ENCODE results near the gene FGGY. TPM values are rescaled to one million over a fixed set of nuclear protein-coding genes. Genes with fewer than 3 reads are reported as not detected.
A peak's percentile ranks its signal among the peaks of the same experiment; 100 is the strongest.

FGGY gene
- total RNA-seq, 4 donors from 2014 or later = 24.9 to 35.9 (median 30.5) TPM

DNA sequence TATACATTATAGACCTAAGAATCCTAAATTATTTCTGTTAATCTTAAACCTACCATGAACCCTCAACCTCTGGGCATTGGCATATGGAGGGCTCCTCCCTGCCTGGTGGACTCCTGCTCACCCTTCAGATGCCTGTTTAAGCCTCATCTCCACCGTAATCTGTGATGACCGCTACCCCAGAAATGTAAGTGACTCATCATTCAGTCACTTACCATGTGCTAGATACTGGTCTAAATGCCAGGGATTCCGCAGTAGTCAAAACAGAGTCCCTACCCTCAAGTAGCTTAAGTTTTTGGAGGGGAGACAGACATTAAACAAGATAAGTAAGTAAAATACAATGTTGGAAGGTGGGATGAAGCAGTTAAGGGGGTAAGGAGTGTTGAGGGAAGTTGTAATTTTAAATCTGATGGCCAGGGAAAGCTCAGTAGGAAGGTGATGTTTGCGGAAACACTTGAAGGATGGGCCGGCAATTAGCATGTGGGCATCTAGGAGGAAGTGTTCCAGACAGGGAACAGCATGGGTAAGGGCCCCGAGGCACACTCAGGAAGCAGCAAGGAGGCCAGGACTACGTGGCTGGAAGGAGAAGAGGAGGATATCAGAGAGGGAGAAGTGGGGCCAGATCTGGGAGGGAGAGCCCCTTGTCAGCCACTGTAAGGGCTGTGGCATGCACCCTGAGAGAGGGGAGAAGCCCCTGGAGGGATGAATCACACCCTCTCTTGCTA lies 376.1 kb downstream of the FGGY start:
- peak in 1 of 2 donors; percentile 65 for ATAC-seq
- Histone ChIP-seq H3K4me3 (no peak overlapping the region), H3K9me3 (no peaks in the 10 kb centered on the region), H3K36me3 (no peaks in the 10 kb centered on the region), H3K27me3 (no peaks in the 10 kb centered on the region), H3K27ac (peak overlapping the region; percentile 36 to 71 (median 62)), H3K4me1 (peaks cover 24 to 48% of the 10 kb centered on the region in 2 donors)
- in situ Hi-C loops (cut with MboI; ENCODE audit: low sequenced_read_pairs in 4 of 4) = no loop called here
- DNase-seq = no peak
- intact Hi-C loops (cut with DNase I; ENCODE audit: low total_unique reads) = no loop called here
- TF ChIP-seq POLR2A (IDR thresholded peaks at IDR 0.05) = no peak
- TF ChIP-seq, protein P1, sequence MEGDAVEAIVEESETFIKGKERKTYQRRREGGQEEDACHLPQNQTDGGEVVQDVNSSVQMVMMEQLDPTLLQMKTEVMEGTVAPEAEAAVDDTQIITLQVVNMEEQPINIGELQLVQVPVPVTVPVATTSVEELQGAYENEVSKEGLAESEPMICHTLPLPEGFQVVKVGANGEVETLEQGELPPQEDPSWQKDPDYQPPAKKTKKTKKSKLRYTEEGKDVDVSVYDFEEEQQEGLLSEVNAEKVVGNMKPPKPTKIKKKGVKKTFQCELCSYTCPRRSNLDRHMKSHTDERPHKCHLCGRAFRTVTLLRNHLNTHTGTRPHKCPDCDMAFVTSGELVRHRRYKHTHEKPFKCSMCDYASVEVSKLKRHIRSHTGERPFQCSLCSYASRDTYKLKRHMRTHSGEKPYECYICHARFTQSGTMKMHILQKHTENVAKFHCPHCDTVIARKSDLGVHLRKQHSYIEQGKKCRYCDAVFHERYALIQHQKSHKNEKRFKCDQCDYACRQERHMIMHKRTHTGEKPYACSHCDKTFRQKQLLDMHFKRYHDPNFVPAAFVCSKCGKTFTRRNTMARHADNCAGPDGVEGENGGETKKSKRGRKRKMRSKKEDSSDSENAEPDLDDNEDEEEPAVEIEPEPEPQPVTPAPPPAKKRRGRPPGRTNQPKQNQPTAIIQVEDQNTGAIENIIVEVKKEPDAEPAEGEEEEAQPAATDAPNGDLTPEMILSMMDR (IDR thresholded peaks at IDR 0.05 in 4 of 5, conservative IDR thresholded peaks at IDR 0.05 in 1 of 5) = no peak

DNA sequence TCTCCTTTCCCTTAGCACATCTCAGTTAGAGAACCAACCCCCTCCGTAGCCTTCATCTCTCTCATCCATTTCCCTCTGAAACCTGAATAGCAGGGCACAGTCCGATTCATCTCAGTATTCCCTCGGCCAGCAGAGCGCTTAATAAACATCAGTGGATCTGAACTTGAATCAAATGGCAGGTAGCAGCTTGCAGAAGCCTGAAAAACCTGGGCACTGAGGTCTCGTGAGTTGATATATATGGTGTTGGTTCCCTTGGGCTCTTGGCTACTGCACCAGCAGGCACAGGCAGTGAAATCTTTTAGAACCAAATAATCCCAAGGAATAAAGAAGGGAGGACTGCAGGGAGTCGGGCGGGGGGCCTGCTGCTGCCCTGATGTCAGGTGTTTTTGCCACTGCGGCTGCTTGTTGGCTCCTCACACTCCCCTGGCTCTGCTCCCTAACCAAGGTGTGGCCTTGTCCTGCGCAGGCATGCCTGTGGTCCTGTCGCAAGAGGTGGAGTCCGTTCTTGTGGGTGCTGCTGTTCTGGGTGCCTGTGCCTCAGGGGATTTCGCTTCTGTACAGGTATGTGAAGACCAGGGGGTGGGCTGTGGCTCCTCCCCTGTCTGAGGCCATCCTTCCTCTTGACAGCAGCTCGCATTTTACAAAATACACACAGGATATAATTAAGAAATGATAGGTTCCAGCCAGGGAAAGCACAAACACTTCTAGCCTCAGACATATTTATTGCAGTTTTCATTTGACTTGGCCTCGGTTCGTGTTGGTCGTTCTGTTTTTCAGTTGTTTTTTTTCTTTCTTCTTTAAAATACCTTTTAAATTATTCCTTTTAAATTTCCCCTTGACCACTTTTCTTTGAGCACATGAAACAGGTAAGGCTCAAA lies 376.9 kb downstream of the FGGY start:
- ATAC-seq (no peak), DNase-seq (peak in 1 of 2 donors; percentile 64)
- no peaks in the 10 kb centered on the region for H3K9me3 ChIP-seq
- no peak overlapping the region for H3K4me3 ChIP-seq
- intact Hi-C loops (cut with DNase I; ENCODE audit: low total_unique reads) (no loop called here), in situ Hi-C loops (cut with MboI; ENCODE audit: low sequenced_read_pairs in 4 of 4) (no loop called here)
- H3K27me3 ChIP-seq = no peaks in the 10 kb centered on the region
- no peaks in the 10 kb centered on the region for H3K36me3 ChIP-seq
- peaks cover 27 to 48% of the 10 kb centered on the region in 2 donors for H3K4me1 ChIP-seq
- TF ChIP-seq, protein P1 (IDR thresholded peaks at IDR 0.05 in 4 of 5, conservative IDR thresholded peaks at IDR 0.05 in 1 of 5) = no peak
- no peak for TF ChIP-seq POLR2A (IDR thresholded peaks at IDR 0.05)
- peak overlapping the region; percentile 36 to 71 (median 62) for H3K27ac ChIP-seq

DNA sequence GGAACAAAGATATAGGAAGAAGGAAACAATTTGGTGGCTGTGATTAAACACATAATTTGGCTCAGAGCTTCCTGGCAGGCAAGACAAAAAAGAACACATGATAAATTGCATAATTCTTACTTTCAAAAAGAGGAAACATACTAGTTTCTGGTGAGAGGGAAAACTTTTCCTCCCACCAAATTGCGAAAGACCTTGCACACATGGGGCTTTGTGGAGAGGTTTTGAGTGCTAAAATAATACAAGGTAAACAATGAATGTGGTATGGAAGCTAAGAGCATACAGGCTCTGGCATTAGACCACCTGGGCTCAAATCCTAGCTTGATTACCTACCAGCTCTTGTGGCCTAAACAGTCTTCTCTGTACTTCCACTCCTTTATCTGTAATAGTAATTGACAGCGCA lies 377.7 kb downstream of the FGGY start:
- Histone ChIP-seq H3K27ac (peak overlapping the region; percentile 60 to 71 (median 64)), H3K4me1 (peaks cover 21 to 41% of the 10 kb centered on the region in 2 donors), H3K4me3 (no peak overlapping the region), H3K27me3 (no peaks in the 10 kb centered on the region), H3K36me3 (no peaks in the 10 kb centered on the region), H3K9me3 (no peaks in the 10 kb centered on the region)
- intact Hi-C loops (cut with DNase I; ENCODE audit: low total_unique reads) (no loop called here), in situ Hi-C loops (cut with MboI; ENCODE audit: low sequenced_read_pairs in 4 of 4) (no loop called here)
- ATAC-seq (peak; percentile 40 to 55), DNase-seq (no peak)
- TF ChIP-seq POLR2A (IDR thresholded peaks at IDR 0.05) = no peak
- TF ChIP-seq, protein P1 (IDR thresholded peaks at IDR 0.05 in 4 of 5, conservative IDR thresholded peaks at IDR 0.05 in 1 of 5) = no peak

DNA sequence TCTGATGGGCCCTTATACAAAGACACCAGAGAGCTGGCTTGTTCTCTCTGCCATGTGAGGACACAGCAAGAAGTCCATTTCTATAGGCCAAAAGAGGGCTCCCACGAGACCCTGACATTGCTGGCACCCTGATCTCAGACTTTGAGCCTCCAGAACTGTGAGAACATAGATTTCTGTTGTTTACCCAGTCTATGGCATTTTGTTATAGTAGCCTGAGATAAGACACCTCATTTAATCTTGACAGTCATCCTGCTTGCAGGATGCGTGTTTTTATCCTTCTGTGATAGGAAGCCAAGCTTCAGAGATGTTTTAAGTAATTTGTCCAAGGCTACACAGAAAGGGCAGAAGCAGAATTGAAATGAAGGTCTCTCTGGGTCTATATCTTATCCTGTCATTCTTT lies 379.0 kb downstream of the FGGY start:
- TF ChIP-seq, protein P1 (IDR thresholded peaks at IDR 0.05 in 4 of 5, conservative IDR thresholded peaks at IDR 0.05 in 1 of 5) = no peak
- TF ChIP-seq POLR2A (IDR thresholded peaks at IDR 0.05) = no peak
- in situ Hi-C loops (cut with MboI; ENCODE audit: low sequenced_read_pairs in 4 of 4) (loop anchor here (25.0 kb wide), 2 partner anchors 164 to 239 kb away; no protein-coding TSS in a partner anchor), intact Hi-C loops (cut with DNase I; ENCODE audit: low total_unique reads) (no loop called here)
- ATAC-seq (no peak), DNase-seq (no peak)
- peaks cover 12 to 38% of the 10 kb centered on the region in 2 donors for H3K4me1 ChIP-seq
- no peaks in the 10 kb centered on the region for H3K36me3 ChIP-seq
- no peaks in the 10 kb centered on the region for H3K9me3 ChIP-seq
- H3K27ac ChIP-seq = peak overlapping the region; percentile 3 to 71 (median 37)
- no peak overlapping the region for H3K4me3 ChIP-seq
- no peaks in the 10 kb centered on the region for H3K27me3 ChIP-seq
